HepG2 (cell line): ENCODE results near the gene TUBGCP3. TPM values are rescaled to one million over a fixed set of nuclear protein-coding genes. Genes with fewer than 3 reads are reported as not detected.

Experiments used
- AGO2 ChIP-seq: fragments of 200-400 bp; formaldehyde crosslinking; optimal IDR thresholded peaks from 2 replicates; pipeline ENCODE3; 2017; ENCODE audit warnings: mild to moderate bottlenecking, low read depth, low read length, moderate library complexity
- DNMT1 ChIP-seq: sonication (generic); formaldehyde crosslinking; IDR thresholded peaks from 2 replicates; pipeline ENCODE4 v1.5.1; 2020; ENCODE audit warnings: mild to moderate bottlenecking, missing genetic modification reagents
- FUBP1 ChIP-seq: sonication (generic); formaldehyde crosslinking; IDR thresholded peaks from 2 replicates; pipeline ENCODE4 v1.5.1; 2020; ENCODE audit warnings: missing genetic modification reagents, mild to moderate bottlenecking, borderline replicate concordance
- KAT8 ChIP-seq: IDR thresholded peaks from 2 replicates; pipeline ENCODE4 v1.6.1; 2016; ENCODE audit warnings: missing genetic modification reagents, missing compliant biosample characterization
- KLF16 ChIP-seq, 2 experiments: sonication (generic) in 1 of 2; formaldehyde crosslinking in 1 of 2; IDR thresholded peaks; 2 replicates each; pipeline versions ENCODE4 v1.6.1 to v1.8.0; 2016 to 2023; ENCODE audit warnings: missing genetic modification reagents in 2 of 2, missing compliant biosample characterization in 1 of 2
- MBNL3 ChIP-seq: fragments of 250-450 bp; sonication (Bioruptor Pico); conservative IDR thresholded peaks from 2 replicates; pipeline ENCODE4 v1.8.0; 2022; ENCODE audit warnings: mild to moderate bottlenecking, inconsistent platforms
- NFRKB ChIP-seq: fragments of 450-650 bp; IDR thresholded peaks from 2 replicates; pipeline ENCODE4 v1.6.1; 2017
- NR2F6 ChIP-seq, 2 experiments: IDR thresholded peaks; 2 replicates each; pipeline ENCODE4 v1.6.1; 2016; ENCODE audit warnings: antibody characterized with exemption in 1 of 2, mild to moderate bottlenecking in 1 of 2
- SMYD3 ChIP-seq: sonication (generic); formaldehyde crosslinking; IDR thresholded peaks from 2 replicates; pipeline ENCODE4 v1.8.1; 2023; ENCODE audit warnings: mild to moderate bottlenecking, missing genetic modification reagents
- STAT5B ChIP-seq: sonication (generic); formaldehyde crosslinking; IDR thresholded peaks from 2 replicates; pipeline ENCODE4 v1.4.0; 2020; ENCODE audit warnings: missing genetic modification reagents
- TFE3 ChIP-seq: IDR thresholded peaks from 2 replicates; pipeline ENCODE4 v1.6.1; 2016
- TOE1 ChIP-seq: sonication (generic); formaldehyde crosslinking; IDR thresholded peaks from 2 replicates; pipeline ENCODE4 v1.4.0; 2020; ENCODE audit warnings: mild to moderate bottlenecking, missing genetic modification reagents
- WIZ ChIP-seq: sonication (generic); formaldehyde crosslinking; IDR thresholded peaks from 2 replicates; pipeline ENCODE4 v1.5.1; 2020; ENCODE audit warnings: mild to moderate bottlenecking, missing genetic modification reagents
- ZNF235 ChIP-seq: sonication (generic); formaldehyde crosslinking; IDR thresholded peaks from 2 replicates; pipeline ENCODE4 v1.8.1; 2023; ENCODE audit warnings: mild to moderate bottlenecking, missing genetic modification reagents, borderline replicate concordance
- ZNF318 ChIP-seq: sonication (generic); formaldehyde crosslinking; IDR thresholded peaks from 2 replicates; pipeline ENCODE4 v1.4.0; 2020; ENCODE audit warnings: mild to moderate bottlenecking, missing genetic modification reagents
- ZNF329 ChIP-seq: sonication (generic); formaldehyde crosslinking; IDR thresholded peaks from 2 replicates; pipeline ENCODE4 v1.9.0; 2021; ENCODE audit warnings: low read depth, mild to moderate bottlenecking, missing genetic modification reagents
- ZNF367 ChIP-seq: sonication (generic); formaldehyde crosslinking; IDR thresholded peaks from 2 replicates; pipeline ENCODE4 v1.4.0; 2020; ENCODE audit warnings: missing genetic modification reagents, borderline replicate concordance
- ZNF460 ChIP-seq: sonication (generic); formaldehyde crosslinking; IDR thresholded peaks from 2 replicates; pipeline ENCODE4 v1.5.1; 2020; ENCODE audit warnings: missing genetic modification reagents, mild to moderate bottlenecking, borderline replicate concordance
- polyA plus RNA-seq, 8 experiments: library from polyadenylated mRNA; depleted of rRNA in 3 of 8; stranded (reverse) in 7 of 8; unstranded in 1 of 8; fragments of >200 nt; fragmentation: Illumina TruSeq in 4 of 8; extraction: Trizol in 4 of 8; gene quantifications; 2 replicates each; pipeline versions ENCODE4 v1.2.1 to v1.2.3, GENCODE V29; 2011 to 2016; ENCODE audit warnings: low read depth in 4 of 8, missing spikeins in 1 of 8, mixed read lengths in 1 of 8; ENCODE audit not compliant: insufficient read depth in 1 of 8
- total RNA-seq, 5 experiments: library from RNA; depleted of rRNA; stranded (reverse); fragments of >200 nt; fragmentation: Illumina TruSeq; extraction: Trizol; gene quantifications; 2 replicates each; pipeline ENCODE4 v1.2.3, GENCODE V29; 2016; ENCODE audit warnings: low read depth in 1 of 5

The TUBGCP3 gene
- total and polyA plus RNA-seq, 2 of the 13 experiments (the other 11 are each of a cell fraction or from before 2014, with no cell fraction given), result 12.6 to 15.5 TPM

GRCh38 chr13:112587764-112588489 lies at the start of gene TUBGCP3 (continued):
- peak; percentile 77; the same call in 1 of the 2 replicates for TF ChIP-seq STAT5B (CRISPR knock-in tag)
- TF ChIP-seq ZNF460, result 0 out of 2 replicates have a peak, but pooled peaks have one; percentile 15
- peak; percentile 95 for TF ChIP-seq KAT8 (CRISPR knock-in tag)
- TF ChIP-seq KLF16 (CRISPR knock-in tag; IDR thresholded peaks at IDR 0.05), result peak; percentile 73 to 94
- peak; percentile 90 for TF ChIP-seq AGO2
- no peak for TF ChIP-seq NR2F6 (IDR thresholded peaks at IDR 0.05)
- peak; percentile 79 for TF ChIP-seq NR2F6 (CRISPR knock-in tag; IDR thresholded peaks at IDR 0.05)
- peak; percentile 88; the same call in 1 of the 2 replicates for TF ChIP-seq ZNF367
- TF ChIP-seq TOE1, result no peak
- TF ChIP-seq MBNL3, result no peak
- peak; percentile 75; the same call in 1 of the 2 replicates for TF ChIP-seq TFE3 (CRISPR knock-in tag)
- TF ChIP-seq DNMT1 (CRISPR knock-in tag), result peak; percentile 88
- peak; percentile 56; the same call in 1 of the 2 replicates for TF ChIP-seq SMYD3 (CRISPR knock-in tag)
- peak; percentile 93 for TF ChIP-seq WIZ (CRISPR knock-in tag)
- TF ChIP-seq ZNF235, result peak; percentile 94; the same call in 1 of the 2 replicates
- no peak; the same call in 1 of the 2 replicates for TF ChIP-seq ZNF329 (CRISPR knock-in tag)
- peak; percentile 88; the same call in 1 of the 2 replicates for TF ChIP-seq ZNF318 (CRISPR knock-in tag)
- TF ChIP-seq NFRKB, result no peak
- peak; percentile 35; the same call in 1 of the 2 replicates for TF ChIP-seq FUBP1
